GM19328 (cell line): ENCODE data around the gene KLHL28.

Experiments used
- ATAC-seq: cut with Tn5 transposase; IDR thresholded peaks from one replicate; pipeline ENCODE4 v1.9.1; 2021; ENCODE audit warnings: mild to moderate bottlenecking, moderate library complexity; ENCODE audit not compliant: unreplicated experiment

The KLHL28 gene

DNA sequence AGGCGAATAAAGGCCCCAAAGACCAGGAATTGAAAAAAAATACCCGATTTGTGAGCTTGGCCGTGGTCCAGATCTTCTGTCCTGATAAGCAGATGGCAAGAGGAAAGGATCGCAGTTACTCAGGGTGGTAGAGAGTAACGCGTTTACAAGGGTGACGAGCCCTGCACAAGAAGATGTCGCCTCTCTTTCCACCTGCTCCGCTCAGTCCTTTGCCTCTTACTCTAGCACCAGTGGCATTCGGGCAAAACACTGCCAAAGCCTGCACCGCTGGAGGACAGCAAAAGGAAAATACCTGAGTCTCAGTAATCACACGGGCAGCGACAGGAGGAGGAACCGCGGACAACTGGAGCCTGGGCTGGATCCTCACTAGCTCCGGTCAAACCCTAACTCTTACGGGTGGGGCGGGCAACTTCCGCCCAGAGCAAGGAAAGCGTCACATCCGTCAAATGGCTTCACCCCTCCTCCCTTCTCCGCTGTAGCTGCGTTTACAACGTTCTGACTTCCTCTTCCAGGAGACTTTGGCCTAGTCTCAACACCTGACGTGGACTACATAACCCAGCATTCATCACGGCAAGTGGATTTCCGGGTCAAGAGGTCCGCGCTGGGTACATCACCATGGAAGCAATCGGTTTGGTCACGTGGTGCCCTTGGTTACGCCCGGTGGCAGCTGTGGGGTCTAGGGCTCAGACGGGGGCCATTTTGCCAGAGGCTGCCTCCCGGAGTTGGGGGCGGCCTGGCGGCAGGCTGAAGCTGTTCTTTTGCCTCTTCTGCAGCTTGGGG lies at the start of gene KLHL28, which contains the start of gene TOGARAM1:
Gene KLHL28 (minus strand): TSS at position 394 of the 780 bp plus-strand sequence. CDS start 16,019 bp downstream, outside the sequence.
Gene TOGARAM1 (plus strand): TSS at position 637 of the 780 bp plus-strand sequence. CDS start 232 bp downstream, outside the sequence.
- peak; percentile 95 for ATAC-seq

- ATAC-seq: no peak
Observed at GRCh38 chr14:45003924-45004323, 42.2 kb upstream of the KLHL28 start.

DNA sequence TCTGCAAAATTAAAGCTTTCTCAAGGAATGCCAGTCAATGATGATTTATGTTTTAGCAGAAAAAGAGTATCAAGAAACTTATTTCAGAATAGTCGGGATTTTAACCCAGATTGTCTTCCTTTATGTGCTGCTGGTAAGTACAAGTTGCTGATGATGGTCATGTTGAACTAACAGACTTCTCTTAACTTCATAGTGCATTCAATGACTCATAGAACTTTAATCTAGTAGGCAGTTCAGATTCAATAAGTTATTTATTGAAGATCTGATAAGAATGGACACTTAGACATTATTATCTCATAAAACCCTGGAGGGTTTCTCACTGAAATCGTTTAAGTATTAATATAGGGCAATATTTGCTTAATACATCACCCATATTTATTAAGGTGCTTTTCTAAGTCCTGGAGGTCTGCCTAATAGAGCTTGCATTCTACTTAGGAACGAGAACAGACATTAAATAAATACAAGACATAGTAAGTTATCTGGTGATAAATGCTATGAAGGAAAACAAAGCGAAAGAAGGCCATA lies 34.1 kb upstream of the KLHL28 start:
- no peak for ATAC-seq

GRCh38 chr14:44995196-44995595 lies 33.4 kb upstream of the KLHL28 start:
- ATAC-seq: no peak

DNA sequence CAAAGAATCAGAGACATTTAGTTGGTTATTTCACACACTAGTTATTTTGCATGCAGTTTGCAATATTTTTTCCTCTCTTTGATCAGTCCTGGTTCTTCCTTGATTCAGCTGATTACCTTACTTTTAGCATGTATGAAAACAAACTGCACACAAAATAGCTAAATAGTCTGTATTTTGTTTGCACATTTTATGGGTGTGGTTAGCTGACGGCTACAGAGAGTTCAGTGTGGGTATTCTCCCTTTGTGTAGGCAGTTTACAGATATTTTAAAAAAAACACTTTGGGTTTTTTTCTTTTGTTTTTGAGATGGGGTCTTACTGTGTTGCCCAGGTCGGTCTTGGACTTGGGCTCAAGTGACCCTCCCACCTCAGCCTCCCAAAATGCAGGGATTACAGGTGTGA lies 28.8 kb upstream of the KLHL28 start:
- ATAC-seq: no peak

- no peak for ATAC-seq
Observed at GRCh38 chr14:44989497-44990440, 28.0 kb upstream of the KLHL28 start.

DNA sequence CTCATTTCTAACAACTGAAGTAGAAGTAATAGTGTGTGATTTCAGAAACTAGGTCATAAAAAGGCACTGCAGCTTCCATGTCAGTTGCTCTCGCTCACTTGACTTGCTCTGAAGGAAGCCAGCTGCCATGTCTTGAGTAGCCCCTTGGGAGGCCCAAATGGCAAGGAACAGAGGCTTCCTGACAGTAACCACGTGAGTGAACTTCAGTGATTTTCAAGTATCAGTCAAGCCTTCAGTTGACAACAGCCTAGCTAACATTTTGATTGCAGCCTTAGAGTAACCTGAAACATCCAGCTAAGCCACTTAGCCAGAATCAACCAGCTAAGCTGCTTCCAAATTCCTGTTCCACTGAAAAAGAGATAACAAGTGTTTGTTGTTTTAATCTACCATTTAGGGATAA lies 26.9 kb upstream of the KLHL28 start:
- no peak for ATAC-seq

DNA sequence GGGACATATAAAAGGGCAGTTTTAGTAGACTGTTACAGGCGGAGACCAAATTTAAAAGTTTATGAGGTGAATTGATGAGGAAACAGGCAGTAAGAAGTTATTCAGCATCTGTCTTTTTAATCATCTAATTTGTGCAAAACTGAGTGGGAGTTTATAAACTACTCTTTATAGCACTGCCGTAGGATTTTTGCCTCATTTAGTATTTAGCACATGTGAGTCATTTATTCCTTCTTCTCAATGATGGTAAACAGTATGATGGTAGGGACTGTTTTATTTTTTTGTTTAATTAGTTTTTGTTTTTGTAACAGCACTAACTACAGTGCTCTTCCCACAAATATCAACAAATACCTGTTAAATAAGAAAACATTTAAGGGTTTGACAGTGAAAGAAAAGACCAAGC lies 20.8 kb upstream of the KLHL28 start:
- no peak for ATAC-seq

- no peak for ATAC-seq
Observed at GRCh38 chr14:44981198-44981597, 19.5 kb upstream of the KLHL28 start.

DNA sequence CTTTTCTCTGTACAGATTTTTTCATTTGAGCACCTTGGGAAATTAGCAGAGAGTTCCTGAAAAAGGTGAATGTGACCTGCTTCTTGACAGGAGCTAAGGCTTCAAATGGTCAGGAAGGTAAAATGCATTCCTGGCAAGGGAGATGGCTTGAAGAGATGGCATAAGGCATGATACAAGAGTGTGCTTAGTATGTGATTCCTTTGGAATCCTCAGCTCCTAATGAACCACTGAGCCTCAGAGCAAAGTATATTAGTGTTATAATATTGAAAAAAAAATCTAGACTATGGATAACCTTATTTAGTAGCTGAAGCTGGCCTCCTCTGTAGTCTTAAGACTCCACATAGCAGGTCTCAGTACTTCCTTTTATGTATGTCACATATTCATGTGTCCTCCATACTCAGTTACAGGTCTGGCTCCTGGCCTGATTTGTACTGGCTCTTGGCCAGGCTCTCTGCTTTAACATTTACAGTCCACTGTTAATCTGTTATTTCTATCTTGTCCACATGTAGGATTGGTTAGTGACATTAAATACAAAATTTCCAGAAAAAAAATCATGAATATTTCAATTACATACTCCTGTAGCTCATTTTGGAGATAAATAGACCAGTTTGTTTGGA lies 18.1 kb upstream of the KLHL28 start:
- no peak for ATAC-seq

DNA sequence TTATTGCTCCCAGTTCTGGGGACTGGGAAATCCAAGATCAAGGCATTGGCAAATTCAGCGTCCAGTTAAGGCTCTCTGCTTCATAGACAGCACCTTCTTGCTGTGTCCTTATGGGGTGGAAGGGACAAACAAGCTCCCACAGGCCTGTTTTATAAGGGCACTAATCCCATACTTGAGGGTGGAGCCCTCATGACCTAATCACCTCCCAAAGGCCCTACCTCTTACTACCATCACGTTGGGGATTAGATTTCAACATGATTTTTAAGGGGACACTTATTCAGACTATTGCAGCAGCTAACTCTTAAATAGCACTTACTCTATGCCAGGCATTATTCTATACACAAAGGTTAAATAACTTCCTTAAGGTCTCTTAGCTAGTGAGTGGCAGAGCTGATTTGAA lies 17.5 kb upstream of the KLHL28 start:
- no peak for ATAC-seq

GRCh38 chr14:44971459-44971858 lies 9.7 kb upstream of the KLHL28 start:
- ATAC-seq: no peak

- ATAC-seq: no peak
Observed at GRCh38 chr14:44970907-44971306, 9.2 kb upstream of the KLHL28 start.

- no peak for ATAC-seq
Observed at GRCh38 chr14:44968714-44969113, 7.0 kb upstream of the KLHL28 start.

DNA sequence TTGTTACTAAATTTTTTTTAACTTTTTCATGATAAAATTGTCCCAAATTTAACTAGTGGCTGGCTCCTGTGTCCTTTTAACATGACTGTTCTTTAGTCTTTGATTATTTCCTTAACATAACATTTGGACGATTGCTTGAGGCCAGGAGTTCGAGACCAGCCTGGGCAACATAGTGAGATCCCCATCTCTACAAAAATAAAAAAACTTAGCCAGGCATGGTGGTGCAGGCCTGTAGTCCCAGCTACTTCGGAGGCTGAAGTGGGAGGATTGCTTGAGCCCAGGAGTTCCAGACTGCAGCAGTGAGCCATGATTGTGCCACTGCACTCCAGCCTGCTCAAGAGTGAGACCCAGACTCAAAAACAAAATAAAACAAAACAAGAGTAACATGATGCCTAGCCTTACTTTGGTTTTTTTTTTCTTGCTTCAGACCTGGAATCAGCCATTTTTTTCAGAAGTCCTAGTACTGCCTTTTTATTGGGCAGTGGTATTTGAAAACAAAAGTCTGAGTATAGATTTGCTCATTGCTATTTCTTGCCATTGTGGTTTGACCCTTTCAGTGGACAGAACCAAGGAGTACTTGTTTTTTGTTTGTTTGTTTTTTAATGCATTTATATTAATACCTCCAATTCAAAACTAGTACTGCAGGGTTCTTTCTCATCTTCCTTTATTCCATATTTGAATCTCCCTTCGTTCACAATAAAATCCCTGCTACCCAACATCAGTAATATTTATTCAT lies 5.0 kb upstream of the KLHL28 start:
- no peak for ATAC-seq

GRCh38 chr14:44963775-44964380 lies 2.1 kb upstream of the KLHL28 start:
- no peak for ATAC-seq

GRCh38 chr14:44963044-44963528 lies 1.3 kb upstream of the KLHL28 start:
- no peak for ATAC-seq

DNA sequence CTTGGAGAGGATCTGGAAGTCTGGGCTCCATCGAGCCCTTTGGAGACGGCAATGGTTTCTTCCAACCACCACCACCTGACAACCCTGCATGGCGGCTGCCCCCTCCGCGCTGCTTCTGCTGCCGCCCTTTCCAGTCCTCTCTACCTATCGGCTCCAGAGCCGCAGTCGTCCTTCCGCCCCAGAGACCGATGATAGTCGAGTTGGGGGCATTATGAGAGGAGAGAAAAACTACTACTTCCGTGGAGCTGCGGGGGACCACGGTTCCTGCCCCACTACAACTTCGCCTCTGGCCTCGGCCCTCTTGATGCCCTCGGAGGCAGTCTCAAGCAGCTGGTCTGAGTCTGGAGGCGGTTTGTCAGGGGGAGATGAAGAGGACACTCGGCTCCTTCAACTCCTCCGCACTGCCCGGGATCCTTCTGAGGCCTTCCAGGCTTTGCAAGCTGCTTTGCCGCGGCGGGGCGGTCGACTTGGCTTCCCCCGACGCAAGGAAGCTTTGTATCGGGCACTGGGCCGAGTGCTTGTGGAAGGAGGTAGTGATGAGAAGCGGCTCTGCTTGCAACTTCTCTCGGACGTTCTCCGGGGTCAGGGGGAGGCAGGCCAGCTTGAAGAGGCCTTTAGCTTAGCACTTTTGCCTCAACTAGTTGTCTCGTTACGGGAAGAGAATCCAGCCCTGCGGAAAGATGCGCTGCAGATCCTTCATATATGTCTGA lies 742 bp upstream of the KLHL28 start:
- ATAC-seq: peak; percentile 26

DNA sequence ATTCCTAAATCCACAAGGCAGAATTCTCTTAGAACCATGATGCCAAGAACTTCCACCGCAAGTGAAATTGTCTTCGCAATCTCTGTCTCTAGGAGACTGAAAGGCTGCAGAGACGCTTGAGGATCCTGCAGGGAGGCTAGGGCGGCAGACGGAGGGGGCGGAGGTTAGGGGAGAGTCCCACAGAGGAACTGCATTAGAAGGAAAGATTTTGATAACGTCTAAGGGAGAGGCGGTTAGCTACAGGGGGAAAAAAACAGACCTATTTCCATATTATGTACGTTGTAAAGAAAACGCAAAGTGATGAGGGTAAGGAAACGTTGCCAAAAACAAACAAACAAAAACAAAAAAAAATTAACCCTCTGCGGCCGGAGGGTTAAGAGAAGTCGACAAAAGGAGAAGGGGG lies 595 bp downstream of the KLHL28 start:
- ATAC-seq: peak; percentile 15
